Lower leg skin (tissue), 3 donors: ENCODE measurements around the gene PDZD2.

Experiments used
- CTCF ChIP-seq, 3 donors: fragments of 450-650 bp; IDR thresholded peaks; one replicate each; pipeline ENCODE4 v1.5.1; 2016; ENCODE audit warnings: antibody characterized with exemption in 3 of 3, mild to moderate bottlenecking in 3 of 3, moderate library complexity in 2 of 3
- POLR2A ChIP-seq, 2 donors: fragments of 450-650 bp; IDR thresholded peaks; one replicate each; pipeline ENCODE4 v1.6.1; 2016 to 2017; ENCODE audit warnings: antibody characterized with exemption in 2 of 2, mild to moderate bottlenecking in 1 of 2, moderate library complexity in 1 of 2

- TF ChIP-seq POLR2A (IDR thresholded peaks at IDR 0.05) = no peak
- TF ChIP-seq CTCF (IDR thresholded peaks at IDR 0.05) = no peak
These were observed 43.9 kb downstream of the PDZD2 start for GRCh38 chr5:31682851-31683250.
